Hepatocyte (in vitro differentiated cells): ENCODE measurements around the gene TACC2.

Source experiments
- EZH2 ChIP-seq: fragments of 200-600 bp; sonication (generic); IDR thresholded peaks from 2 replicates; pipeline ENCODE4 v1.6.1; 2016; ENCODE audit warnings: antibody characterized with exemption, mild to moderate bottlenecking, borderline replicate concordance
- EZH2phosphoT487 ChIP-seq: fragments of 200-600 bp; sonication (generic); IDR thresholded peaks from one replicate; pipeline ENCODE4 v1.6.1; 2018; ENCODE audit warnings: antibody characterized with exemption, mild to moderate bottlenecking, low read depth, moderate library complexity; ENCODE audit not compliant: unreplicated experiment, severe bottlenecking
- TF ChIP-seq, protein P1 (sequence below): fragments of 200-600 bp; sonication (generic); IDR thresholded peaks from 2 replicates; pipeline ENCODE4 v1.5.1; 2016; ENCODE audit warnings: antibody characterized with exemption, mild to moderate bottlenecking; ENCODE audit not compliant: poor library complexity

DNA sequence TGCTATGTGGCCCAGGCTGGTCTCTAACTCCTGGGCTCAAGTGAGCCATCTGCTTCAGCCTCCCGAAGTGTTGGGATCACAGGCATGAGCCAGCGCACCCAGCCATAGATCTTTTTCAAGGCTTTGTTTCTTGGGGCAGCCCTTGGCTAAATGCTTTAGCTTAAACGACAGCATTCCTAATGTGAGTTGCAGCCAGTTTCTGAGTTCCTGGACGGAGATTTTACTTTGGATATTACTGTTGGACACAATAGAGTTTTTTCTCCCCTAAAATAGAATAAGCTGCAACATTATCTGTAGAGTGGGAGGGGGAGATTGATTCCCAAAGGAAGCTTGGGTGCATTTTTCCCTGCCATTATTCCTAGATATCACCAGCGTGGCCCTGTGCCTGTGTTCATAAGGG, 179.1 kb downstream of the TACC2 start:
- TF ChIP-seq, protein P1, sequence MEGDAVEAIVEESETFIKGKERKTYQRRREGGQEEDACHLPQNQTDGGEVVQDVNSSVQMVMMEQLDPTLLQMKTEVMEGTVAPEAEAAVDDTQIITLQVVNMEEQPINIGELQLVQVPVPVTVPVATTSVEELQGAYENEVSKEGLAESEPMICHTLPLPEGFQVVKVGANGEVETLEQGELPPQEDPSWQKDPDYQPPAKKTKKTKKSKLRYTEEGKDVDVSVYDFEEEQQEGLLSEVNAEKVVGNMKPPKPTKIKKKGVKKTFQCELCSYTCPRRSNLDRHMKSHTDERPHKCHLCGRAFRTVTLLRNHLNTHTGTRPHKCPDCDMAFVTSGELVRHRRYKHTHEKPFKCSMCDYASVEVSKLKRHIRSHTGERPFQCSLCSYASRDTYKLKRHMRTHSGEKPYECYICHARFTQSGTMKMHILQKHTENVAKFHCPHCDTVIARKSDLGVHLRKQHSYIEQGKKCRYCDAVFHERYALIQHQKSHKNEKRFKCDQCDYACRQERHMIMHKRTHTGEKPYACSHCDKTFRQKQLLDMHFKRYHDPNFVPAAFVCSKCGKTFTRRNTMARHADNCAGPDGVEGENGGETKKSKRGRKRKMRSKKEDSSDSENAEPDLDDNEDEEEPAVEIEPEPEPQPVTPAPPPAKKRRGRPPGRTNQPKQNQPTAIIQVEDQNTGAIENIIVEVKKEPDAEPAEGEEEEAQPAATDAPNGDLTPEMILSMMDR, result no peak
- TF ChIP-seq EZH2 (no peak), EZH2phosphoT487 (no peak)
